GM08714 (cell line): Measurements from ENCODE around the gene ATP6V1B1.
A peak's percentile ranks its signal among the peaks of the same experiment; 100 is the strongest.
"Not testable (repeated sequence)": the region's sequence is repeated elsewhere in the genome, so short reads cannot be mapped to it uniquely, and the experiment has no call there.

Experiments used
- H3K4me3 ChIP-seq: fragments of 200-500 bp; sonication (Bioruptor generic); 2 replicates; pipeline ENCODE4 v1.5.1; 2014; ENCODE audit warnings: mild to moderate bottlenecking, low read length, inconsistent platforms
- ZNF274 ChIP-seq: IDR thresholded peaks from 2 replicates; pipeline ENCODE4 v1.6.1; 2012; ENCODE audit warnings: mild to moderate bottlenecking, low read depth, low read length

The ATP6V1B1 gene

DNA sequence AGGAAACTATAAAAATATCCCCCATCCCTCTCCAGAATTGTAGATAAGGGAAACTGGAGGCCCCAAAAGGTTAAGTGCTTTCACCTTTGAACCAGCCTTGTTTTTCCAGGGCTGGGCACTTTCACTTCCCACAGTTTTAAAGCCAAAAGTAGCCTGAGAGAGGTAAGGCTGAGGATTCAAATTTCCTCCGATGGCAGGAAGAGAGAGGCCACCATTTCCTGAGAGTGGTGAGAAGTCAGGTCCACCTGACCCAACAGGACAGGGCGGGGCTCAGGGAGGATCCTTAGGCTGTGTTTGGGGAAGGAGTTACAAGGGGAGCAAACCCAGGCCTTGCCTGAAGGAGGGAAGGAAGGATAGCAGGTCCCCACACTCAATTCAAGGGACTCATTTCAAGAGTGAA lies 63.7 kb downstream of the ATP6V1B1 start:
- no peak for TF ChIP-seq ZNF274
- no peak overlapping the region for H3K4me3 ChIP-seq

GRCh38 chr2:70999931-71000330 lies 64.2 kb downstream of the ATP6V1B1 start:
- not testable (repeated sequence) for H3K4me3 ChIP-seq

GRCh38 chr2:71000780-71001591 lies 65.3 kb downstream of the ATP6V1B1 start:
- no peak for TF ChIP-seq ZNF274
- peak overlapping the region; percentile 35; the same call in 1 of the 2 replicates for H3K4me3 ChIP-seq

DNA sequence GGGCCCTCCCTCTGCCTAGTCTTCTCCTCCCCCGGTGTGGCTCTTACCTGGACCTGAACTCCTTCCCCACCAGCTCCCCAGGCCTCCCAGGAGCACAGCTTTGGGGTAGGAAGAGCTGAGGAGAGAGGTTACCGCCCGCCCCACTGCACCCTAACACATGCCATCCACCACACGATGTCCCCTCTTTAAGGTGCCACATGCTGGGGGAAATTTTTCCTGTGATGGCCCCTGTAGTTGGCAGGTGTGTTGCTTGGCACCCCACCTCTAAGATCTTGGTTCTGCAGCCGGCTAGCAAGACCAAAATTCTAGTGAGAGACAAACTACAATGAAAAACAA lies 65.9 kb downstream of the ATP6V1B1 start:
- no peak for TF ChIP-seq ZNF274
- H3K4me3 ChIP-seq = no peak overlapping the region

DNA sequence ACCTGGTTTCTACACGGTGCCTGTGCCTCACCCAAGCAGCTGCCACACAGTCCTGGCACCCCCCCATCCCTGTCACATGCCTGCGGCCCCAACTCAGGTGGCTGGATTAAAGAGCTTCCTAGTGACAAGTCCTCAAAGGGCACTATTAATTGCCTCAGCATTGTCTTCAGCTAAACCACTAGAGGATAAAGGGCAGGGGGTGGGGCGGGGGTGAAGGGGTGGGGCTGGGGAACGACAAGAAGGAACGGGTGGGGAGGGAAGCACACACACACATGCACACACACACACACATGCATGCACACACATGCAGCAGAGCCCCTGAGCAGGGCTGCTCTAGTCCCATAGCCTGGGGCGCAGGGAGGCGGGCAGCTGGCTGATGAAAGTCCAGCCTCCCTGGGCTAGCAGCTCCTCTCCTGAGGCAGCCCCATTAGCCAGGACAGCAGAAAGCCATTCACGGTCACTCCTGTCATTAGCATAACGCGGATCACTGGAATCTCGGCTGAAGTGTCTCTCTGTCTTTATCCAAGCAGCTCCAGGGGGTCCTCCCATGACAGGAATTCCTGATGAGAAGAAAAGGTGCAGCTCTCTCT lies 66.4 kb downstream of the ATP6V1B1 start:
- no peak for TF ChIP-seq ZNF274
- no peak overlapping the region for H3K4me3 ChIP-seq

GRCh38 chr2:71003396-71003795 lies 67.7 kb downstream of the ATP6V1B1 start:
- H3K4me3 ChIP-seq = no peak overlapping the region
- TF ChIP-seq ZNF274 = no peak

DNA sequence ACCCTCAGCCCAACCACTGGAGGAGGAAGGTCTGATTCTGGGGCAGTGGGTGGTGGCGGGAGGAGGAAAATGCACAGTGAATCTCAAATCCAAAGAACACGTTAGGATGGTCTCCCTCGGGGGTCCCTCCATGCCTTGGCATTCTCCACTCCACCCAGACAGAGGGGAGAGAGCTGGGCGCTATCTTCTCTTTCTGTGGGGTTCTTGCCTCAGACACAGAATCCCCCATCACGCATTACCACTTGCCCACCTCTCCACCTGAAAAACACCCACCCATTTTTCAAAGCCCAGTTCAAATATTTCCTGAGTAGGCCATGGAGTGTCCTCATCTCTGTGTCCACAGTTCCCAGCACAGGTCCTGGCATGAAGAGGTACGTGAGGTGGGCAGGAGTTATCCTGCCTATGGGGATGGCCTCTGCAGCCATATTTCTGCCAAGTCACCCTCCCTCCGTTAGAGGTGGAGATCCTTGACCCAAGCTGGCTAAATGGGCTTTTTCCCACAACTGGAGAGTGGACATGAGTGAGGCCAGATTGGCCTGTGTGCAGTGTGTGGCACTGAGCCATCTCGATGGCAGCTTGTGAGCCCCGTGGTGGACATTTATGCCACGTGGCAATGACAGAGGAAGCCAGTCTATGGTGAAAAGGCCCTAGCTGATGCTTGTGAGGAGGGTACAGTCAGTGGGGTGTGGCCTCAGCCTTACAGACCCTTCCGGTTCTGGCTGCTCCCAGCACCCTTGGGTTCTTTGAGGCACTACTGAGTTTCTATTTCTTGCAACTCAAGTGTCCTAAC lies 68.5 kb downstream of the ATP6V1B1 start:
- TF ChIP-seq ZNF274 = no peak
- H3K4me3 ChIP-seq = no peak overlapping the region

DNA sequence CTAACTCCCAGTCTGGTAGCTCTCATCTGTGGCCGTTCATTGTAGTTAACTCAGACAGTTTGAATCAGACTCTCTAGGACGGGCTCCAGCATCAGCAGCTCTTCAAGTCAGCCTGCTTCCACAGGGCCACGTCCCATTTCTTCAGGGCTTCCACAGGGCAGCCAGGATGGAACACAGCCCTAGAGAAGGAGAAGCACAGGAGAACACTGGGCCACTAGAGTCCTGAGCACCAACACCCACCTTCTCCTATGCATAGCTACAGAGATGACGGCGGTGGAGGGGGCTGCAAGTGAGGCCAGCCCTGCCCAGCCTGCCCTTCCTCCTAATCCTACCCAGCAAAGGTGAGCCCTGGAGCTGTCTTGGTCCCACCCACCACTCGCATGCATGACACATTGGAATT lies 69.2 kb downstream of the ATP6V1B1 start:
- no peak for TF ChIP-seq ZNF274

GRCh38 chr2:71005271-71006202 lies 69.8 kb downstream of the ATP6V1B1 start:
- H3K4me3 ChIP-seq = no peak overlapping the region
- TF ChIP-seq ZNF274 = no peak

More for the DNA sequence above, 69.2 kb downstream of the ATP6V1B1 start:
- H3K4me3 ChIP-seq = no peak overlapping the region

DNA sequence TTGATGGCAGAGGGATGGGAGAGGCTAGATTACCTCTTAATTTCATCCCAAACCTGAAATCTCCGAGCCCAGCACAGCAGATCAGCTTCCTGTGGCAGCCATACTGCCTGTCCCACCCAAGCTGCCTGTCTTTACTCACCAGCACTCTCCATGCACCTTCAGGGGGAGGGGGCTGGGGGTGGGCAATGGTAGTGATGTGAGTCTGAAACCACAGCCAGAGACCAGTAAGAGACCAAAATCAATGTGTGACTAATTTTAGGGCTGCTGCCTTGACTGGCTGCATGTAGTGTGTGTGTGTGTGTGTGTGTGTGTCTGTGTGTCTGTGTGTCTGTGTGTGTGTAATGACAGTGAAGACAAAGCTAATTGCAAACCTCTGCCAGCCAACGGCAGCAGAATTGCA lies 70.6 kb downstream of the ATP6V1B1 start:
- TF ChIP-seq ZNF274 = no peak
- H3K4me3 ChIP-seq = no peak overlapping the region

DNA sequence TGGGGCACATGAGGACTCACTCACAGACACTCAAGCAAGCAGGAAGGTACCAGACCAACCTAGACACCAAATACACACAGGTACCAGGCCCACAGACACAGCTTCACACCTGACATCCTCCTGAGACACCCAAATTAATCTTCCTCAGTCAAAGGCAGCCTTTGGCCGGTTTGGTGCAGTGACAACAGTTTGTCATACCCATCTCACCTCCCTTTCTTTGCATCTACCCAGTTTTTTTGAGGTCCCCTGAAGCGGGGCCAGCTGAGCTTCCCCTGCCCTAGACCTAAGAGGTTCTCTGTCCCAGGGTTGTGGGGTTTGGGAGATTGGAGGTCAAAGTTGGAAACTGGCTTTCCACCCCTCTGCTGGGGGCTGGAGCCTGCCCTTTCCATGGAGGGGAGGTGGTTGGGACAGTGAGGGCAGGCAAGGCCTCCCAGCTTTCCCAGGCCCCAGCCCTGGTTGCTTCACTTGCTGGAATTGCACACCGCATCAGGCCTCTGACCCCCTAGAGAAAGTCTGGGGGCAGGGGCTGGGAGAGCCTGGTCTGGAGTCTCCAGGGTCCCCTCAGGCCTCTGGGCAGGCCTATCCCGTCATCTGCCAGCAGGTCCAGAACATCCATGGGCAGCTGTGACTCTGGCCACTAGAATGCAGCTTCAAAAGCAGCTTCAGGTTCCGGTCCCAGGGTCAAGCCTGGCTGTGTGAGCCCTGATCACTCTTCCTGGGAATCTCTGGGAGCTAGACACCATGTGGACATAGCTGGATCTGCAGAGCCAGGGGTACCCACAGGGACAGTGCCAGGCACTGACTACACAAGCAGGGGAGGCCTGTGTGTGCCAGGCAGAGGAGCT lies 71.5 kb downstream of the ATP6V1B1 start:
- H3K4me3 ChIP-seq = no peak overlapping the region
- no peak for TF ChIP-seq ZNF274

DNA sequence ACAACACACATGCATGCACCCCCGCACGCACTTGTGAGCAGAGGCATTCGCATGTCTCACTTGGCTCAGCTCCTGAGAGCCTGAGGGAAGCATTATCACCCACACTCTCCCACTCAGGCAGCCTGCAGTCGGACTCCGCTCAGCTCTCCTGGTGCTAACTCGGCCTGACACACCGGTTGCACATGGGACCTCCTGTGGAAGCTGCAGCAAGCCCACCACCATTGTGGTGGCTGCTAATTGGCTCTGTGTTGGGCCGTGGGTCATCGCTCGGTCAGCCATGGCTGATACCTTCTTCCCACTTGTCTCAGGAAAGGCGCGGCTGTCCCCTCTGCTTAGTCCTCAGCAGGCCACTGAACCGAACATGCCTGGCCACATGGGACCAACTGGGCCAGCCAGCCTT lies 72.6 kb downstream of the ATP6V1B1 start:
- H3K4me3 ChIP-seq = no peak overlapping the region
- TF ChIP-seq ZNF274 = no peak

DNA sequence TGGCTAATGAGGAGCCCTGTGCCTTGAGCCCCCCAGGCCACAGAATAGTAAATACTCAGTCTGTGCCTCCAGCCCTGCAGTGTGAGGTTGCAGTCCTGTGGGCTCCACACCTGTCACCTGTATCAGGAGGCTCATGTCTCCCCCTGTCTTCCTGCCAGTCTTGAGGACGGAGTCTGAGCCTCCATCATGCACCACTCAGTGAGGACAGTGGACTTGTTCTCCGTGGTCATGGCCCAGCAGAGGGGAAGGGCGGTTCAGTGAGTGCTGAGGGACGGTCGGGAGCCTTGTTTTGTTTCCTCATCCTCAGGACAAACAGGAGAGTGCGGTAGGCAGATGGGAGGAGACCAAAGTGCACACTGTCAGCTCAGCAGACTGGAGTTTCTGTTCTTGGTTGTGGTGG lies 76.1 kb downstream of the ATP6V1B1 start:
- H3K4me3 ChIP-seq = not testable (repeated sequence)
